Left kidney (tissue), 2 donors: ENCODE results near the gene CNOT1. TPM values are rescaled to one million over a fixed set of nuclear protein-coding genes. Genes with fewer than 3 reads are reported as not detected.

Experiments used
- DNase-seq: peaks from one replicate; pipeline ENCODE4 v3.0.0-alpha.2; 2013
- polyA plus RNA-seq: library from polyadenylated mRNA; unstranded; fragments of 120-200 nt; gene quantifications from one replicate; pipeline ENCODE4 v1.2.1, GENCODE V29; 2013; ENCODE audit not compliant: insufficient read length

CNOT1 gene
- polyA plus RNA-seq, 1 donor = 221 TPM

DNA sequence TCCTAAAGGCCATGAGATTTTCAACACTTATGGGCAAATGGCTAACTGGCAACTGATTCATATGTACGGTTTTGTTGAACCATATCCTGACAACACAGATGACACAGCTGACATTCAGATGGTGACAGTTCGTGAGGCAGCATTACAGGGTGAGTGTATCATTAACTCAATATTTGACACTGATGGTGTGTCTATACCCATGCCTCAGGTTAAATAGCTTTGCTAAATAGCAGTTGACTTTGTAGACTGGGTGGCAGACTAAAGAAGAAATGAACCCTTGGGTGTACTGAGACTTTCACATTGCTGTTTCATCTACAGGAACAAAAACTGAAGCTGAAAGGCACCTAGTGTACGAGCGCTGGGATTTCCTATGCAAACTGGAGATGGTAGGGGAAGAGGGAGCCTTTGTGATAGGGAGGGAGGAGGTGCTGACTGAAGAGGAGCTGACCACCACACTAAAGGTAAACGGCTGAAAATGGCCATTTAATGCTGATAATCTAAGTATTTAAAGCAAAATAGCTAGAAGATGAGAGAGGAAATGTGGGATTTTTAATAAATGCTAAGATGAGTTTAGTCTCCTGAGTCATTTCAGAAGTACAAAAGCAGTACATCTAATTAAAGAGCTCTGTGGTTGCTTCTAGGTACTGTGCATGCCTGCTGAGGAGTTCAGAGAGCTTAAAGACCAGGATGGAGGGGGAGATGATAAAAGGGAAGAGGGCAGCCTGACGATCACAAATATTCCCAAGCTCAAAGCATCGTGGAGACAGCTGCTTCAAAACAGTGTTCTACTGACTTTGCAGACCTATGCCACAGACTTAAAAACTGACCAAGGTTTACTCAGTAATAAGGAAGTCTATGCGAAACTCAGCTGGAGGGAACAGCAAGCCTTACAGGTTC lies 111.3 kb downstream of the CNOT1 start:
- no peak for DNase-seq

- DNase-seq = no peak
Observed at GRCh38 chr16:58516768-58517107, 112.9 kb downstream of the CNOT1 start.

DNA sequence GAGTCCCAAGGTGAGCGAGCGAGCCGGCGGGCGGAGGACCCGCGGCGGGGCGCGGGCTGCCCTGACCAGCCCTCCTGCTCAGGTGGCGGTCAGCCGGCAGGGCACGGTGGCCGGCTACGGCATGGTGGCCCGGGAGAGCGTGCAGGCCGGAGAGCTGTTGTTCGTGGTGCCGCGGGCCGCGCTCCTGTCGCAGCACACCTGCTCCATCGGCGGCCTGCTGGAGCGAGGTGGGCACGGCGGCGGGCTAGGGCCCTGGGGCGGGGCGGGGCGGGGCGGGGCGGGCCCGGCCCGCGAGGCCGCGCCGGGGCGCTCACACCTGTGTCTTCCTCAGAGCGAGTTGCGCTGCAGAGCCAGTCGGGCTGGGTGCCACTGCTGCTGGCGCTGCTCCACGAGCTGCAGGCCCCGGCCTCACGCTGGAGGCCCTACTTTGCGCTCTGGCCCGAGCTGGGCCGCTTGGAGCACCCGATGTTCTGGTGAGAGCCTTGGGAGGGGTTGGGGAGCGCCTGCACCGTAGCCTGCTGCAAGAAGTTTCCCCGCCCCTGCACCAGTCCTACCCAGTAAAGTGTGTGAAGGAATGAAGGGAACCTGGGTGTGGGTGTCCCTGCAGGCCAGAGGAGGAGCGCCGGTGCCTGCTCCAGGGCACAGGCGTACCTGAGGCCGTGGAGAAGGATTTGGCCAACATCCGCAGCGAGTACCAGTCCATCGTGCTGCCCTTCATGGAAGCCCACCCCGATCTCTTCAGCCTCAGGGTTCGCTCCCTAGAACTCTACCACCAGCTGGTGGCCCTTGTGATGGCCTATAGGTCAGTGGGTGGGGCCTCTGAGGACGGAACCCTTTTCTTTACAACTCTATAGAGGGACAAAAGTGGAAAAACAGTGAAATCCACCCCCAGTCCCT lies 113.5 kb downstream of the CNOT1 start:
- DNase-seq = no peak

GRCh38 chr16:58515125-58515870 lies 114.3 kb downstream of the CNOT1 start, which contains the start of gene SETD6:
SETD6 (plus strand) TSS chr16:58515517; CDS start chr16:58515538, 21 bp downstream.
- peak; percentile 85 for DNase-seq

GRCh38 chr16:58513874-58514273 lies 115.8 kb downstream of the CNOT1 start:
- DNase-seq = no peak

DNA sequence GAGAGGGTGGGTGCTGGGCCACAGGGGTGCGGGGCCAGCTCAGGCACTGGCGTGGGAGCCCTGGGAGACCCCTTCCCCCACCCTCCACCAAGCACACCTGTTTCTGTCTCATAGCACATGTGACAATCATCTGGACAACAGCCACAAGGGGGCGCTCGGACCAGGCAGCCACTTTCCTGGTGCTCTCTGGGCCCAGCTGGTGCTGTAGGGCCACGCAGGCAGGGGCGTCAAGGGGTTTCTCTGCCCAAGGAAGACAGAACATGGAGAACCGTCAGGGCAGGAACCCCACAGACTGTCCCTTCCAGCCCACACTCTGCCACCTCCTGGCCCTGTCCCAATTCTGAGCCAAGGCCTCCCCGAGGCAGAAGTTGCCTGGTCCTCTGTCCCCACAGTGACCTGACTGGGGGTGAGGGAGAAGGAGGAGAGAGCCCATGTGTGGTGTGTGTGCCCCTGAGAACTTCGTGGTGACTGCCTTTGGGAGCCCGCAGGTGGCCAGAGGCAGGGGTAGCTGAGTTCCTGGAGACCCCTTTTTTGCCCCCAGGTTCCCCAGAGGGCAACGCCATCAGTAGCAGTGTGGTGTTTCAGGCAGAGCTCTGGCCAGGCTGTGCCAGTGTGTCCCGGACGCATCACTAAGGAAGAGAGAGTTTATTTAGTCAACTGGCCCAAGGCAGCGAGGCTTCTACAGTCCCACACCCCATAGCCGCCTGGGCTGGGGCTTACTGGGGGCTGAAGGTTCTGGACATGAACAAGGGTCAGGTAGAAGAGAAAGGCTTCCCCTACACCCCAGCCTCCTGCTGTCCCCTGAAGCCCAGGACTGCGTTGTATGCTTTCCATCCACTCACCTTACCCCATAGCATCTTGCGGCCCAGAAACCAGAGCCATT lies 117.5 kb downstream of the CNOT1 start:
- DNase-seq = no peak

GRCh38 chr16:58510776-58511628 lies 118.6 kb downstream of the CNOT1 start:
- no peak for DNase-seq

GRCh38 chr16:58510097-58510775 lies 119.4 kb downstream of the CNOT1 start:
- no peak for DNase-seq

DNA sequence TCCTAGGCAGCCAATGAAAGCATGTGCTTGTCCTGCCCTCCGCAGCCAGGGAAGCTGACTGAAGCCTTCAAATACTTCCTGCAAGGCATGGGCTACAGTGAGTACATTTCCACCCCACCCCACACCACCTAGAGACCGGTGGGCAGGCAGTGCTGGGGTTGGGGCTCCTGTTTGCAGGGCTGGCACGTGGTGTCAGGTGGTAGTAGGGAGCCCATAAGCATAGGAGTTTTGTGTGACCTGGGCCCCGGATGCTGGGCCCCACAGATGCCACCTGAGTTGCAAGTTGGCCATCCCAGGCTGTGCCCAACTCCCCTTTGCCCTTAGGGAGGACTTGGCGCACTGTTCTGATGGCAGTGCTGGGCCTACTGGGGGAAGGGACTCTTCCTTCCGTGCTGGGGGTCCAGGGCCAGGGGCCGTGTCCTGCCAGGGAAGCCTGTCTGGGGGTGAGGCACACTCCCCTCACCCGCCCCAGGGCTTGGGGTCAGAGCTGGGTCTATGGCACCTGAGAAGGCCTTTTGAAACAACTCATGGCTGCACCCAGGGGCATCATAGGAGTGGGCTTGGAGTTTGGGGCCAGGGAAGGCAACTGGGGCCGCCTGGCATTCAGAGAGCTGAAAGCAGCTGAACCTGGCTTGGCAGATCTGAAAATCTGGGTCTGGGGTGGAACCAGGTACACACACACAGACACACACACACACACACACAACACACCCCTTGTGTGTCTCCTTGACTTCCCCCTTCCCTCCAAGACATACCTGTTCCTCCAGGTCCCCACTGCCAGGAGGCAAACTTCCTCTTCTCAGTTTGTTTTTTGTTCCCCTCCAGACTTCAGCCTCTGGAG lies 120.2 kb downstream of the CNOT1 start:
- no peak for DNase-seq

DNA sequence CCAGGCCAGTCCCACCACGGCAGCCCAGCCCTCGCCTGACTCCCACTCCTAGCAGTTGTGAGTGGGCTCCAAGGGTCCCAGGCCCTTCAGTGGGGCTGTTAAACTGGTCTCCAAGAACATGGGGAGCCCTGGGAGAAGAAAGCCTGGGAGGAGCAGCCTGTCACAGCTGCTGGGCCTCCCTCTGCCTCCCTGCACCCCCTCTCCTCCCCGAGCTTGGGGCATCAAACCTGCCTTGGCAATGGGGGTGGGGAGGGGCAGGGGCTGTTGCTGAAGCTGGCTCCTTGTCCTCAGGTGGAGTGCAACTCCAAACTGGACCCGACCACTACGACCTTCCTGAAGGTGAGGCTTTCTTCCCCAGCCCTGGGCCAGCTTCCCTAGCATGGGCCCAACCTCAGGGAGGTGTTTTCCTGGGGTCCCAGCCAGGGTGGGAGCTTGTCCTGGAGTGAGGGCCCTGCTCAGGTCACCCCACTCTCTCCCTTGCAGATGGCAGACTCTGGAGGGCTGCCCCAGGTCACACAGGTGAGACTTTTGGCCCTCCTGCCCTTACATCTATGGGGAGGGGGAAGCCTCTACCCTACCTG lies 120.9 kb downstream of the CNOT1 start:
- DNase-seq = no peak

DNA sequence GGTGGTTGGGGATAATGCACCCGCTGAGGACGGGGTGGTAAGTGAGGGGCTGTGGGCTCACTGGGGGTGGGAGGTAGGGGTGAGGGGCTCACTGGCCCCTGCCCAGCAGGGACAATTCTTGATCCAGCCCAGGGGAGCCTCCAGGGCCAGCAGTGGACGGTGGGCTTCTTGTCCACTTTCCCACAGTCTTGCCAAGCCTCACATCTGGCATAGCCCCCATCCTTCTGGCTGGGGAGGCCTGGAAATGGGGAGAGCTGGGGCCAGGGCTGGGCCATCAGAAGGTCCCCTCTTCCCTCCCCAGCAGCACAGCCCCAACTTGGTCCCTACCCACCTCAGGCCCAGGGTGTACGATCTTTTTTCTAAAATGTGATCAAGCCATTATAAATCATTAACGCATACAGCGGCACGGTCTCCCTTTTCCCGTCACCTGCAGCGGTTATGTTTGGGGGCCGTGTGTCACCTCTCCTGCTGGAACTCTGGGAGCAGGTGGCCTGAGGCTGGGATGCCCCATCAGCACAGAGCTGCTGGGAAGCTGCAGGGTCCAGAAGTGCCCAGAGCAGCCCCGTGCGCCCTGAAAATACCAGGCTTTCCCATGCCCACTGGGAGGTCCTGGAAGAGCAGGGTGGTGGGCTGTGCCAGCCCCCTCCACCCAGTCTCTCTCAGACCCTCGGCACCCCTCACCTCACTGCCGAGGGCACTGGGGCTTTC lies 121.5 kb downstream of the CNOT1 start:
- DNase-seq = no peak

GRCh38 chr16:58507195-58507962 lies 122.2 kb downstream of the CNOT1 start:
- no peak for DNase-seq

DNA sequence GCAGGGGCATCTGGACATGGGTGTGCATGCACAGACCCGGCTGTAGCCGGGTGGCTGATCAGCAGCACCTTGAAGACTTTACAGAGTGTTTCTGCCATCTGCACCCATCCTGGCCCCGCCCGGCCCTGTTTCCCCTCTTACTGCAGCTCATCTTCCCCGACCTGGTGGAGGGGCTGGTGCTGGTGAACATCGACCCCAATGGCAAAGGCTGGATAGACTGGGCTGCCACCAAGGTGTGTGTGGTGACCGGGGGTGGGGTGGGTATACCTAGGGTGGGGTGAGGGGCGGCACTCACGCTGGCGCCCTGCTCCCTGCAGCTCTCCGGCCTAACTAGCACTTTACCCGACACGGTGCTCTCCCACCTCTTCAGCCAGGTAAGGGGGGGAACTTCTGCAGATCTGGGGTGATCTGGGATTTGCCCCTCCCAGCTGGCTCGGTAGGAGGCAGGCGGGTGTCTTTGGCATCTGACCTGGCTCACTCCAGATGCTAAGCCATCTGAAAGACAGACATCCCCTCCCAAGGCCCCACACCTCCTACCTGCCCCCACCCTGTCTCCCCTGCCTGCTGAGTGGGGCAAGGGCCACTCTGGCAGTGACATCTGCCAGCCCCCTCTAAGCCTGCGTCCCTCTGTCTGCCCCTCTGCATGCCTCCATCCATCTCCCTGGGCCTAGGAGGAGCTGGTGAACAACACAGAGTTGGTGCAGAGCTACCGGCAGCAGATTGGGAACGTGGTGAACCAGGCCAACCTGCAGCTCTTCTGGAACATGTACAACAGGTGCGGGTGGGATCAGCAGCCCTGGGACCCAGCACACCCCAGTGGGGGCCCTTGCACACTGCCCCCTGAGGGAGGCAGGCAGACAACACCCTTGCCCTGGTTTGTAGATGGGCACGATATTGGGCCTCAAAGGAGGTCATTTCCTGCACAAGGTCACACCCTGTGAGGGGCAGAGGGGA lies 123.1 kb downstream of the CNOT1 start:
- DNase-seq = no peak

DNA sequence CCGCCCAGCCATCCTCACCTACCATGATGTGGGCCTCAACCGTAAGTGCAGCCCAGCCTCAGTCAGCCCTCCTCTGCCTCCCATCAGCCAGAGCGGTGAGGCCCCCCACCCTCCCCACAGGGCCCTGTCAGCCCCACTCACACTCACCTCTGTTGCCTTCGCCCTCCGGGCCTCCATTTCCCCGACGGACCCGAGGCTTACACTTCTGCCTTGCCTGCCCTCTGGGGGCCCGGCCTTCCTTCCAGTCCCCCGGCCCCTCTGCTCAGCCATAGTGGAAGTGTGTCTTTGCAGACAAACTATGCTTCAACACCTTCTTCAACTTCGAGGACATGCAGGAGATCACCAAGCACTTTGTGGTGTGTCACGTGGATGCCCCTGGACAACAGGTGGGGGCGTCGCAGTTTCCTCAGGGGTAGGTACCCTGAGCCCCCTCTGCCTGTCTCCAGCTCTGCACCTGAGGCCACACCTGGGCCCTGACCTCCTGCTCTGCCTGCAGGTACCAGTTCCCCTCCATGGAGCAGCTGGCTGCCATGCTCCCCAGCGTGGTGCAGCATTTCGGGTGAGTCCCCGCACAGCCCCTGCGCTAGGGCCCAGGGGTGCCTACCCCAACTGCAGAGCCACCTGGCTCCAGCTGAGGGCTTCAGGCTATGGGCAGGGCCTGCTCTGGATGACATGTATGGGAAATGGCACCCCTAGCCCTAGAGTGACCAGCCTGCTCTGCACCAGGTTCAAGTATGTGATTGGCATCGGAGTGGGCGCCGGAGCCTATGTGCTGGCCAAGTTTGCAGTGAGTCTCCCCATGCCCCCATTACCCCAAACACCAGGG lies 125.5 kb downstream of the CNOT1 start:
- DNase-seq = no peak
